ENCODE results near the gene BNC2. TPM values are rescaled to one million over a fixed set of nuclear protein-coding genes. Genes with fewer than 3 reads are reported as not detected.

Gene BNC2
- total RNA-seq, 4 donors from 2014 or later, result 3.8 to 14.9 (median 8.2) TPM

GRCh38 chr9:16869131-16869881, 1.2 kb downstream of the BNC2 start:
- 26 to 33% methylated on average over 21 of the region's 21 CpGs for WGBS, 2 donors
- no peaks in the 10 kb centered on the region for H3K27me3 ChIP-seq
- H3K27ac ChIP-seq, result peak overlapping the region in 2 of 3 donors; percentile 69 to 75
- no peak for TF ChIP-seq POLR2A (IDR thresholded peaks at IDR 0.05)
- TF ChIP-seq CTCF (IDR thresholded peaks at IDR 0.05), result no peak
- H3K4me1 ChIP-seq, result no peaks in the 10 kb centered on the region
- H3K9me3 ChIP-seq, result no peaks in the 10 kb centered on the region
- DNase-seq, result peak in 1 of 2 donors; percentile 6
- H3K36me3 ChIP-seq, result no peaks in the 10 kb centered on the region
- intact Hi-C loops (cut with DNase I), result no loop called here
- H3K4me3 ChIP-seq (replicated peaks in 1 of 3), result peak overlapping the region in 1 of 3 donors; percentile 51

- intact Hi-C loops (cut with DNase I), result no loop called here
Observed at GRCh38 chr9:16868701-16869100, 1.8 kb downstream of the BNC2 start.

GRCh38 chr9:16867576-16868311, 2.7 kb downstream of the BNC2 start:
- Histone ChIP-seq H3K36me3 (no peaks in the 10 kb centered on the region), H3K4me3 (replicated peaks in 1 of 3) (no peak overlapping the region), H3K27me3 (no peaks in the 10 kb centered on the region), H3K27ac (peak overlapping the region in 1 of 3 donors; percentile 41), H3K9me3 (no peaks in the 10 kb centered on the region), H3K4me1 (no peaks in the 10 kb centered on the region)
- no peak for TF ChIP-seq CTCF (IDR thresholded peaks at IDR 0.05)
- no peak for TF ChIP-seq POLR2A (IDR thresholded peaks at IDR 0.05)
- no peak for DNase-seq
- WGBS, 2 donors, result 52 to 64% methylated on average over 10 of the region's 10 CpGs
- intact Hi-C loops (cut with DNase I), result no loop called here

More at GRCh38 chr9:16868701-16869100, 1.8 kb downstream of the BNC2 start:
- Histone ChIP-seq H3K9me3 (no peaks in the 10 kb centered on the region), H3K36me3 (no peaks in the 10 kb centered on the region), H3K27ac (no peak overlapping the region), H3K27me3 (no peaks in the 10 kb centered on the region), H3K4me1 (no peaks in the 10 kb centered on the region), H3K4me3 (replicated peaks in 1 of 3) (no peak overlapping the region)
- DNase-seq, result no peak
- no peak for TF ChIP-seq POLR2A (IDR thresholded peaks at IDR 0.05)
- no peak for TF ChIP-seq CTCF (IDR thresholded peaks at IDR 0.05)
- 72 to 75% methylated on average over 5 of the region's 5 CpGs for WGBS, 2 donors

GRCh38 chr9:16866587-16866986, 3.9 kb downstream of the BNC2 start:
- WGBS, 2 donors, result 81 to 90% methylated on average over 2 of the region's 2 CpGs

More at GRCh38 chr9:16866587-16866986, 3.9 kb downstream of the BNC2 start:
- TF ChIP-seq POLR2A (IDR thresholded peaks at IDR 0.05) (no peak), CTCF (IDR thresholded peaks at IDR 0.05) (no peak)
- H3K9me3 ChIP-seq, result no peaks in the 10 kb centered on the region
- no peak overlapping the region for H3K27ac ChIP-seq
- no peaks in the 10 kb centered on the region for H3K27me3 ChIP-seq
- H3K4me1 ChIP-seq, result no peaks in the 10 kb centered on the region
- no peaks in the 10 kb centered on the region for H3K36me3 ChIP-seq
- DNase-seq, result no peak
- intact Hi-C loops (cut with DNase I), result no loop called here
- no peak overlapping the region for H3K4me3 ChIP-seq (replicated peaks in 1 of 3)
